CD4-positive, alpha-beta T cell treated with Interferon gamma for 1 hour (primary cell): ENCODE results near the gene HPCAL1.

Experiments used
- DNase-seq: peaks from one replicate; pipeline ENCODE4 v3.0.0-alpha.2; 2020

Gene HPCAL1

DNA sequence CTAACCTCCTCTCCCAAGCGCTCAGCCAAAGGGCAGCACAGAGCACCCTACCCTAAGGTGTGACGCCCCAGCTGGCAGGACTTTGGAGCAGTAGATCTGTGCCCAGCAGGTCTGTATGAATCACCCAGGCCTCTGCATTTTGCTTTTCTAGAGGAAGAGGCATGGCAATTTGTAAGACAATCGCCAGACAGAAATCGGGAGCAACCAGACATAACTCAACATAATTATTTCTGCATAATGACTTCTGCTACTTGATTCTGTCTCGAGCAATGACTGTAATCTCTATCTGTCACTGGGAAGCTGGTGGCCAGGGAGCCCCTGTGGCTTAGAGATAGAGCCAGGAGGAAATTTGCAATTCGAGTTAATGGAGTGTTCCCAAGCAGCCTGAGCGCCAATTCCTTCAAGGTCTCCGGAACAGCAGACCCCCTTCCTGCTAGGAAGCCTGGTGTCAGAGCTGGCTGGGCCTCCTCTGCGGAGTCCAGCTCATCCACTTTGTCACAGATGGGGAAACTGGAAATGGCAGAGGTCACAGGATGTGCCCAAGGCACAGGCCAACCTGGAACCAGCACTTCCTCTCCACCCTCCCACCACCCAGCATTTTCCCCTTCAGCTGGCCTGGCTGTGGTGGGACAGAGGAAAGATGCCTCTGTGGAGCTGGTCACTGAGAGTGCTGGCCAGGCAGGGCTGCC is 90.4 kb downstream of the HPCAL1 start:
- no peak for DNase-seq

GRCh38 chr2:10393640-10393982 is 90.9 kb downstream of the HPCAL1 start:
- no peak for DNase-seq

GRCh38 chr2:10395893-10396292 is 93.2 kb downstream of the HPCAL1 start:
- DNase-seq: no peak

DNA sequence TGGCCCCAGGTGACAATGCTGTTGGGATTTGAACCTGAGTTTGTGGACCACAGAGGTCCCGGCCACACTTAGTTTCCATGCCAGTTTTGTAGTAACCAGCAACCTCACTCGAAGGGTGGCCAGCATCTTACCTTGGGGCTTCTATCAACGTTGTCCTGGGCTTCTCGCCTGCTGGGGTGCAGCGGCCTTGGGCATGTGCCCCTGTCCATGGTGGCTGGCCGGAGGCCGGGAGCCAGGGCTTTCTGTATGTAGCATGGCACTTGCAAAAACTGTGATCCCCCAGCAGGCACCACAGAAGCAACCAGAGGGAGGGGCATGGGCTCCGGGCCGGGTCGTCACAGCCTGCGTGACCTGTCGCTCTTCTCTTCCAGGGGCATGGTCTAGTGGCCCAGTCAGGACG is 93.8 kb downstream of the HPCAL1 start:
- DNase-seq: no peak

GRCh38 chr2:10397297-10397875 is 94.7 kb downstream of the HPCAL1 start:
- DNase-seq: no peak

- no peak for DNase-seq
Observed at GRCh38 chr2:10397878-10398277, 95.2 kb downstream of the HPCAL1 start.

DNA sequence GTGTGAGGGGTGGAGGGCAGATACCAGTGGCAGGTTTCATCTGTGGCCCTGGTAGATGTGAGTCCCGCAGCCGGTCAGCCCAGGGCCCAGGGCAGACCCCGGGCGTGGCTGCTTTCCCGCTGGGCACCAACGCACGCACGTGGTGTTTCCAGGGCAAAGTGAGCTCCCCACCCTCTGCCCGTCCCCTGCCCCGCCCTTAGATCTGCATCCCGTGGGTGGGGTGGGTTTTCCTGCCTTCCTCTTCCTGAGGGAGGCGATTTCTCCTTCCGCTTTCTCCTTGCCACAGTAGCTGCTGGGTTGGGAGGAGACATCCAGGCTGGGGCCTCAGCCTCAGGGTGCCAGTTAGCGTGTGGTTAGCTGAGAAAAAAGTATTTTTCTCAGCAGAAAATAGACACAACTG is 95.8 kb downstream of the HPCAL1 start:
- no peak for DNase-seq

DNA sequence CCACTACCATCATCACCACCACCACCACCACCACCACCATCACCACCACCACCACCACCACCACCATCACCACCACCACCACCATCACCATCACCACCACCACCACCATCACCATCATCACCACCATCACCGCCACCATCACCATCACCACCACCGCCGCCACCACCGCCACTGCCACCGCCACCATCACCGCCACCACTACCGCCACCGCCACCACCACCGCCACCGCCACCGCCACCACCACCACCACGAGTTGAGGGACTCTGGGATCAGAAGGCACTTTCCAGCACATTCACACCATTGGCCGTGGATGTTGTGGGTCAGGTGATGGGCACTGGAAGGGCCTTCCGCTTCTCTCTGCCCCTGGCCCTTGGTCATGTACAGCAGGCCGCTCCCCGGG is 96.7 kb downstream of the HPCAL1 start:
- no peak for DNase-seq

GRCh38 chr2:10400002-10400401 is 97.3 kb downstream of the HPCAL1 start:
- DNase-seq: no peak

DNA sequence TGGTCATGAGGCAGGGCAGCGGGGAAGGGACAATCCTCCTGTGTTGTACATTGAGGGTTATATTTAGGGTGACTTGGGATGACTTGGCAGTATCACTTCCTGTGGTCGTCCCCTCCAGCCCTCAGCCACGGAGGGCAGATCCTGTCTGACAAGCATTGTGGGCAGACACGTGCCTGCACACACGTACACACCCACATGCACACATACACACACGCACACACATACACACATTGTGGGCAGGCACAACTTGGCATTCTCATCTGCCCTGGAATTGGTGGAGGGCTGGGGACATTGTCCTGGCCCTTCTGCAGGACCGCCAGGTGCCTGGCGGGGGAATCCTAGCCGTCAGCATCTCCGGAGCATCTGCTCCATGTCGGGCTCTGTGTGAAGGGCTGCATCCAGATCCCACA is 97.9 kb downstream of the HPCAL1 start:
- DNase-seq: peak; percentile 71

- DNase-seq: no peak
Observed at GRCh38 chr2:10400978-10401951, 98.6 kb downstream of the HPCAL1 start.

DNA sequence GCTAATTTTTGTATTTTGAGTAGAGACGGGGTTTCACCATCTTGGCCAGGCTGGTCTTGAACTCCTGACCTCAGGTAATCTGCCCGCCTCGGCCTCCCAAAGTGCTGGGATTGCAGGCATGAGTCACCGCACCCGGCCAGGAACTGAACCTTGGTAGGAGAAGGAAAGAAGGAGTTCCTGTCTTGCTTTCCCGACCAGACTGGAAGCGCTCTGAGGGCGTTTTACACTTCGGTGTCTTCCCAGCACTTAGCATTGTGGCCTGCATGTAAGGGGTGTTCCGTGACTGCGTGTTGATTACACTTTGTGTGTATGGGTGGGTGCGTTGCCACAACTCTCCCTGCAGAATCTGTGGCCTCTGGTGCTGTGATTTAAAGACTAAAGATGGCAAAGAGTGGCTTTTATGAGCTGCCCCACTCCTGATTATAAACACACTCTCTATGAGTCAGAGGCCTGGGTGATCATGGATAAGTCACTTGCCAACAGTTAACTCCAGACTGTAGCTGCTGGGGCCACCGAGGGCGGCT is 99.4 kb downstream of the HPCAL1 start:
- no peak for DNase-seq

DNA sequence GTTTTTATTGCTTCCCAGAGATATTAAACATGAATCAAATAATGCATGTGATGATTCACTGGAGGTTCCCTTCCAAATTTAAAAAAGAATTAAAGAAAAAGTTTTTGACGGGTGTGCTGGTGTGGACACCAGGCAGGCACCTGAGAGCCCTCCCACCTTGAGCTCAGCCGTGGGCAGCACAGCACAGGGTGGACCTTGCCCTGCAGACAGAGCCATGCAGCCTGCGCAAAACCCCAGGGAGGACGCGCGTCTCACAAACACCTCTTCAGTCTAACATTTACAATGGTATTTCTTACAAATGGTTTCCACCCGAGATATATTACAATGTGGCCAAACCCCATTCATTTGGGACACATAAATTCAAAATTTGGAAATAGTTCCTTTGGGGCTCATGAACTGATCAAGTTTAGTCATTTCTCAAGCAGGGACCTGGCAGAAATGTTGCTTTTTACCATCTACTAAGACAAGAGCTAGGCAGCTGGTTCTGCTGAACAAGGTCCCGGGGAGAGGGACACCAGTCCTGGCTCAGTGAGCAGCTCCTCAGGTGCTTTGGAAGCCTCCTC is 100.0 kb downstream of the HPCAL1 start:
- DNase-seq: no peak

DNA sequence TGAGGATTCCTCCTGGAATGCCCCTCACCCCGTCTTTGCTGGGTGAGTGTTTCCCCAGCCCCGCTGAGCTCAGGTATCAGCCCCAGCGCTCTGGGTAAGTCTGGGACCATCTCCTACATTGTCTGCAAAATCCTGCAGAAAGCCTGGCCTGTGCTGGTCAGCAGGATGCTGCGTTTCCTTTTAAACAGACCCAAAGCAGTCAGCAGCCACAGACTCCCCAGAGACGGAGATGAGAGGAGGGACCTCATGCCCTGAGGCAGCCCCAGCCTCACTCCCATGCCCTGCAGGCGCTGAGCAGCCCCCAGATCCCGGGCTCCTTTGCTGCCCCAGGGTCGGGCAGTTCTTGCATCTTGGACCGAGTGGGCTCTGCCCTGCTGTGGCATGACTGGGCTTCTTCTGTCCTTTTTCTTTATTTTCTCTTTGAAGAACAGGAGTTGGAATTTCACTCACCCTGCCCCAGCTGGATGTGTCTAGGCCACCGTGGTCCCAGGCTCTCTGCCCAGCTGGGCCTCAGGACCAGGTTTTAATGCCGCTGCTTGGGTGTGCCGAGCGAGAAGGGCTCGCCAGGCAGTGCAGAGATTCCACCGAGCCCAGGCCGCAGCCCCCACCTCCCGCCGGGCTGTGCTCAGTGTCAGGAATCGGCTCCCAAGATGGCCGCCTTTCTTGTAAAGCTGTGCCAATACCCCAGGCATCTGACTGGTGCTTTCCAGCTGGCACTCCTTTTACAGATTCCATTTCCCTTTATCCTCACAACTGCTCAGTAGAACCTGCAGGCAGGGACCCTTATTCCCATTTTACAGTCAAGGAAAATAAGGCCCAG is 101.8 kb downstream of the HPCAL1 start:
- DNase-seq: no peak

DNA sequence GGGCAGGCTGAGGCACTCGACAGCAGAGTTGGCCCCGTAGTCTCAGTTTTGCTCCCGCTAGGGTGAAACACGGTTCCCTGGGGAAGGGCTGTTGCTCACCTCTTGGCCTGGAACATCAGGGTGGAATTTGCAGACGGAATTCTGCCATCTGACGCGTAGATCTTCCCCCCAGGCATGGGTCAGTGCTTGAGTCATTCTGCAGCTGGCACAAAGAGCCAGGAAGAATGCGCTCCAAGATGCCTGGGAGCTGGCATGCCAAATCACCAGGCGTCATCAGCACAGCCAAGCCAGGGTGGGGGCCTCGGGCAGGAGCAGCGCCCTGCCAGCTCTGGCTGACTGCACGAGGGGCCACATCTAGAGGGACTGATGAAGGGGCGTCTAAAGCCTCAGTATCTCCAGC is 102.7 kb downstream of the HPCAL1 start:
- DNase-seq: no peak

- DNase-seq: no peak
Observed at GRCh38 chr2:10406016-10406415, 103.3 kb downstream of the HPCAL1 start.

DNA sequence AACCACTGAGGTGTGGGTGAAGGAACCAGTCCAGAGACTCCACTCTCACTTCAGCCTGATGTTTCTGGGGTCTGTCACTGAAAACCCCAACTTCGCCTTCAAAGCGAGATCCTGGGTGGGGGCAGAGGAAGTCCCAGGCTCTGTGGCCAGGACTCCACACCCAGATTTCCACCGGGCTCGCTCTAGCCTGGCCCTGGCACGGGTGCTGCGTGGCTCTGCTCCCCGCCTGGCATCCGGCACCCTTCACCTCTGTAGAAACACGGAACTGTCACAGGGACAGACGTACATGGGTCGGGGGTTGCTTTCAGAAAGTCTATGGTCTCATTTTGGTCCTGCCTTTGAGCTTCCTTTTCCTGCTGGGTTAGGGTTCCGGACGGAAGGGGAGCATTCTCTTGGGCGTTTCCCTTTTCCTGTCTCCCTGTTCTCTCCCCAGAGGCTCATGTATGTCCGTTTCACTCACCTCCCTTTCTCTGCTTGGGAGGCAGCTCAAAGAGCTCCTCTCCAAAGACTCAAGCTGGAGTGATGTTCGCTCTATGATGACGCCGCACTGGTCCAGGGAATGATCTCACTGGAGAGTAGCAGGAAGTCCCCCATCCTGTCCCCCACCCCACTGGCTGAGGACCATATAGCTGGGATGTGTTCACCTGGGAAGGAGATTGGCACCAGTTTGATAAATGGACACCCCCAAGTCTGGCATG is 103.9 kb downstream of the HPCAL1 start:
- no peak for DNase-seq

GRCh38 chr2:10407432-10407831 is 104.7 kb downstream of the HPCAL1 start:
- no peak for DNase-seq

DNA sequence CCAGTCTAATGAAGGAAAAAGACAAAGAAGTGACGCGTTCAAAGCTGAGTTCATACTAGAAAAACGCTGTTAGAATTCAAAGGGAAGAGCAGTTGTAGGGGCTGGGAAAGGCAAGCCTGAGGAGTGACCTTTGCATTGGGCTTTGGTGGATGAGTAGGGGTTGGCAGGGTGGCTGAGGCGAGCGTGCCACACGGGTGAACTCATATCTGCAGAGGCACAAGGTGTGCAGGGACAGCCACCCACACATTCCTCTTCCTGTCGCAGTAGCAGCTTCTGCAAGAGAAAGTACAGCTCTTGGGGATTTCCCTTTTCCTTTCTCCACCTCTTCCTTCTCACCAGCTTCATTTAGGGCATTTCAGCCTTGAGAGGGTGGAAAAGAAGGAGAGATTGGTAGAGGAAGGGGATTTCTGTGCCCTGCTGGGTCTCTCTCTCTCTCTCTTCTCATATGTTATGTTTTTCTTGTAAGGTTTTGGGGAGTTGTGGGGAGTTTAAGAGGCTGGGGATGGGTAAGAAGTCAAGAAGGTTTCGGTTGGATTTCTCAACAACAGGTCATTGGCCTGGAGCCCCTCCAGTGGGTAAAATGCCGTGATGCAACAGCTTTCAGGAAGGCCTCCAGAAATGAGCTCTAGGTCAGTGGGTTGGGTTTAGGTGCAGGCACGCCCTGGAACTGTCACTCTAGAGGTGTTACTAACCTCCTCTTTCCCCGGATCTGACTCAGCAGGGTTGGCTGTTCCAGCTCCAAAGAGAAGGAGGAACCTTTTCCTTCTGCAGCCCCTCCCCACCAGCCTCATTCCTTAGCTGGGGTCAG is 105.3 kb downstream of the HPCAL1 start:
- peak; percentile 67 for DNase-seq

- DNase-seq: peak; percentile 82
Observed at GRCh38 chr2:10408649-10409579, 106.2 kb downstream of the HPCAL1 start.
